ENCODE data around the gene SDK1. TPM values are rescaled to one million over a fixed set of nuclear protein-coding genes. Genes with fewer than 3 reads are reported as not detected.

SDK1 gene
- total RNA-seq, 2 donors from 2014 or later, result 19.8 to 32.4 TPM

- ATAC-seq (no peak), DNase-seq (no peak)
- intact Hi-C loops (cut with DNase I), result no loop called here
- H3K27ac ChIP-seq, result no peak overlapping the region
- no peaks in the 10 kb centered on the region for H3K36me3 ChIP-seq (replicated peaks in 1 of 2; ENCODE audit: insufficient read depth in 1 of 2, low read depth in 2 of 2)
- WGBS, 2 donors, result 65 to 82% methylated on average over 4 of the region's 4 CpGs
- no peaks in the 10 kb centered on the region for H3K9me3 ChIP-seq
- peaks cover 3% of the 10 kb centered on the region for H3K4me1 ChIP-seq
- H3K4me3 ChIP-seq, result no peak overlapping the region
- TF ChIP-seq CTCF (IDR thresholded peaks at IDR 0.05) (no peak), POLR2A (IDR thresholded peaks at IDR 0.05) (no peak)
- no peaks in the 10 kb centered on the region for H3K27me3 ChIP-seq
Measured at GRCh38 chr7:3416453-3416852, 115.4 kb downstream of the SDK1 start.

GRCh38 chr7:3425087-3425486, 124.0 kb downstream of the SDK1 start:
- no peak overlapping the region for H3K27ac ChIP-seq
- no peak for TF ChIP-seq CTCF (IDR thresholded peaks at IDR 0.05)
- no peak for TF ChIP-seq POLR2A (IDR thresholded peaks at IDR 0.05)
- no peak for DNase-seq
- H3K4me3 ChIP-seq, result no peak overlapping the region
- no peaks in the 10 kb centered on the region for H3K27me3 ChIP-seq
- intact Hi-C loops (cut with DNase I), result no loop called here
- no peaks in the 10 kb centered on the region for H3K36me3 ChIP-seq (replicated peaks in 1 of 2; ENCODE audit: insufficient read depth in 1 of 2, low read depth in 2 of 2)
- no peak for ATAC-seq
- H3K9me3 ChIP-seq, result no peaks in the 10 kb centered on the region
- peaks cover 14% of the 10 kb centered on the region for H3K4me1 ChIP-seq

- Histone ChIP-seq H3K36me3 (replicated peaks in 1 of 2; ENCODE audit: insufficient read depth in 1 of 2, low read depth in 2 of 2) (no peaks in the 10 kb centered on the region), H3K4me1 (peaks cover 14% of the 10 kb centered on the region), H3K4me3 (no peak overlapping the region), H3K27ac (no peak overlapping the region), H3K27me3 (no peaks in the 10 kb centered on the region), H3K9me3 (no peaks in the 10 kb centered on the region)
- 40 to 51% methylated on average over 4 of the region's 4 CpGs for WGBS, 2 donors
- ATAC-seq, result no peak
- DNase-seq, result no peak
- no peak for TF ChIP-seq POLR2A (IDR thresholded peaks at IDR 0.05)
- TF ChIP-seq CTCF (IDR thresholded peaks at IDR 0.05), result no peak
- intact Hi-C loops (cut with DNase I), result no loop called here
Measured at GRCh38 chr7:3426064-3426463, 125.0 kb downstream of the SDK1 start.

GRCh38 chr7:3427957-3428356, 126.9 kb downstream of the SDK1 start:
- H3K27ac ChIP-seq, result no peak overlapping the region
- DNase-seq (no peak), ATAC-seq (no peak)
- WGBS, 2 donors, result 73 to 76% methylated on average over 1 of the region's 1 CpG
- intact Hi-C loops (cut with DNase I), result no loop called here
- no peak overlapping the region for H3K4me3 ChIP-seq
- H3K27me3 ChIP-seq, result no peaks in the 10 kb centered on the region
- H3K9me3 ChIP-seq, result no peaks in the 10 kb centered on the region
- peaks cover 10% of the 10 kb centered on the region for H3K4me1 ChIP-seq
- no peak for TF ChIP-seq POLR2A (IDR thresholded peaks at IDR 0.05)
- TF ChIP-seq CTCF (IDR thresholded peaks at IDR 0.05), result no peak
- H3K36me3 ChIP-seq (replicated peaks in 1 of 2; ENCODE audit: insufficient read depth in 1 of 2, low read depth in 2 of 2), result no peaks in the 10 kb centered on the region

- no peaks in the 10 kb centered on the region for H3K4me1 ChIP-seq
- H3K27me3 ChIP-seq, result no peaks in the 10 kb centered on the region
- no peaks in the 10 kb centered on the region for H3K36me3 ChIP-seq (replicated peaks in 1 of 2; ENCODE audit: insufficient read depth in 1 of 2, low read depth in 2 of 2)
- ATAC-seq (no peak), DNase-seq (no peak)
- 66 to 93% methylated on average over 4 of the region's 4 CpGs for WGBS, 2 donors
- no peak for TF ChIP-seq POLR2A (IDR thresholded peaks at IDR 0.05)
- TF ChIP-seq CTCF (IDR thresholded peaks at IDR 0.05), result no peak
- intact Hi-C loops (cut with DNase I), result no loop called here
- no peaks in the 10 kb centered on the region for H3K9me3 ChIP-seq
- no peak overlapping the region for H3K4me3 ChIP-seq
- H3K27ac ChIP-seq, result no peak overlapping the region
Measured at GRCh38 chr7:3429981-3430380, 128.9 kb downstream of the SDK1 start.

Measured in body of pancreas (tissue), 4 donors.